MM.1S (cell line): ENCODE data around the gene LY9.

Source experiments
- DNase-seq: peaks from one replicate; pipeline ENCODE4 v3.0.0-alpha.2; 2015
- H2AFZ ChIP-seq: fragments of 300-600 bp; sonication (generic); 2 replicates; pipeline ENCODE4 v1.6.0; 2016; ENCODE audit warnings: antibody characterized with exemption, low read length
- H3F3A ChIP-seq: fragments of 300-600 bp; sonication (generic); 2 replicates; pipeline ENCODE4 v1.6.1; 2016; ENCODE audit warnings: mild to moderate bottlenecking, antibody characterized with exemption, low read length, moderate library complexity, mixed read lengths; ENCODE audit not compliant: insufficient read depth
- H3K27ac ChIP-seq: fragments of 300-600 bp; sonication (generic); 2 replicates; pipeline ENCODE4 v1.5.1; 2016; ENCODE audit warnings: mild to moderate bottlenecking, low read length
- H3K27me3 ChIP-seq: fragments of 300-600 bp; sonication (generic); replicated peaks from 2 replicates; pipeline ENCODE4 v1.6.0; 2016; ENCODE audit warnings: low read length; ENCODE audit not compliant: insufficient read depth
- H3K36me3 ChIP-seq: fragments of 300-600 bp; sonication (generic); replicated peaks from 2 replicates; pipeline ENCODE4 v1.6.1; 2016; ENCODE audit warnings: mild to moderate bottlenecking, low read length, mixed read lengths; ENCODE audit not compliant: insufficient read depth
- H3K4me1 ChIP-seq: fragments of 300-600 bp; sonication (generic); 2 replicates; pipeline ENCODE4 v1.6.1; 2016; ENCODE audit warnings: low read length, mixed read lengths
- H3K4me2 ChIP-seq: fragments of 300-600 bp; sonication (generic); 2 replicates; pipeline ENCODE4 v1.6.0; 2016; ENCODE audit warnings: low read depth, low read length
- H3K4me3 ChIP-seq: fragments of 300-600 bp; sonication (generic); 2 replicates; pipeline ENCODE4 v1.5.1; 2016; ENCODE audit warnings: low read length, mixed read lengths
- H3K79me2 ChIP-seq: fragments of 300-600 bp; sonication (generic); 2 replicates; pipeline ENCODE4 v1.6.1; 2016; ENCODE audit warnings: mixed run types, low read length, mixed read lengths
- H3K9ac ChIP-seq: fragments of 300-600 bp; sonication (generic); 2 replicates; pipeline ENCODE4 v1.6.1; 2016; ENCODE audit warnings: low read length, mixed read lengths
- H3K9me2 ChIP-seq: fragments of 300-600 bp; sonication (generic); replicated peaks from 2 replicates; pipeline ENCODE4 v1.6.1; 2016; ENCODE audit warnings: mild to moderate bottlenecking, low read length, mixed read lengths; ENCODE audit not compliant: insufficient read depth
- H3K9me3 ChIP-seq: fragments of 300-600 bp; sonication (generic); replicated peaks from 2 replicates; pipeline ENCODE4 v1.6.1; 2016; ENCODE audit warnings: mild to moderate bottlenecking, low read length, mixed read lengths; ENCODE audit not compliant: insufficient read depth
- H4K20me1 ChIP-seq: fragments of 300-600 bp; sonication (generic); 2 replicates; pipeline ENCODE4 v1.6.1; 2016; ENCODE audit warnings: mild to moderate bottlenecking, low read length, moderate library complexity, mixed read lengths; ENCODE audit not compliant: insufficient read depth
- CTCF ChIP-seq: fragments of 300-600 bp; sonication (generic); IDR thresholded peaks from 2 replicates; pipeline ENCODE4 v1.5.1; 2016; ENCODE audit warnings: antibody characterized with exemption, low read length, mixed read lengths
- EZH2 ChIP-seq: fragments of 300-600 bp; sonication (generic); optimal IDR thresholded peaks from 2 replicates; pipeline ENCODE3; 2017; ENCODE audit warnings: low read depth, mild to moderate bottlenecking, antibody characterized with exemption, low read length, mixed read lengths
- EZH2phosphoT487 ChIP-seq: fragments of 300-600 bp; sonication (generic); IDR thresholded peaks from 2 replicates; pipeline ENCODE4 v1.6.1; 2018; ENCODE audit warnings: antibody characterized with exemption, low read length

Gene LY9

GRCh38 chr1:160756849-160757201, 39.1 kb upstream of the LY9 start:
- Histone ChIP-seq H3K9me3 (no peaks in the 10 kb centered on the region), H3K9me2 (no peaks in the 10 kb centered on the region), H3K9ac (no peak overlapping the region), H3K36me3 (peaks cover 16% of the 10 kb centered on the region), H3K27me3 (no peaks in the 10 kb centered on the region), H3K4me3 (no peak overlapping the region), H2AFZ (no peak overlapping the region), H3K4me2 (no peak overlapping the region), H4K20me1 (0 out of 2 replicates have a peak, but pooled peaks cover 6% of the 10 kb centered on the region), H3K4me1 (no peaks in the 10 kb centered on the region), H3K27ac (no peak overlapping the region), H3F3A (peaks cover 52% of the 10 kb centered on the region), H3K79me2 (no peaks in the 10 kb centered on the region)
- TF ChIP-seq CTCF (no peak), EZH2 (no peak), EZH2phosphoT487 (no peak)
- no peak for DNase-seq

- Histone ChIP-seq H3K27ac (no peak overlapping the region), H3K4me1 (no peaks in the 10 kb centered on the region), H3K4me3 (no peak overlapping the region), H3F3A (peaks cover 35% of the 10 kb centered on the region), H3K79me2 (no peaks in the 10 kb centered on the region), H3K9me2 (no peaks in the 10 kb centered on the region), H3K9me3 (no peaks in the 10 kb centered on the region), H3K4me2 (no peak overlapping the region), H3K27me3 (no peaks in the 10 kb centered on the region), H2AFZ (no peak overlapping the region), H3K36me3 (no peaks in the 10 kb centered on the region), H4K20me1 (0 out of 2 replicates have a peak, but pooled peaks cover 6% of the 10 kb centered on the region), H3K9ac (no peak overlapping the region)
- DNase-seq = no peak
- TF ChIP-seq EZH2 = no peak
- TF ChIP-seq EZH2phosphoT487 = no peak
- no peak for TF ChIP-seq CTCF
Observed at GRCh38 chr1:160758521-160758920, 37.5 kb upstream of the LY9 start.

GRCh38 chr1:160759740-160760139, 36.2 kb upstream of the LY9 start:
- no peaks in the 10 kb centered on the region for H3K9me2 ChIP-seq
- H3K27me3 ChIP-seq = no peaks in the 10 kb centered on the region
- TF ChIP-seq CTCF (no peak), EZH2phosphoT487 (no peak), EZH2 (no peak)
- no peaks in the 10 kb centered on the region for H3K79me2 ChIP-seq
- no peak overlapping the region for H3K9ac ChIP-seq
- H3K4me3 ChIP-seq = no peak overlapping the region
- peaks cover 25% of the 10 kb centered on the region for H3F3A ChIP-seq
- H3K9me3 ChIP-seq = no peaks in the 10 kb centered on the region
- no peaks in the 10 kb centered on the region for H3K36me3 ChIP-seq
- no peak overlapping the region for H2AFZ ChIP-seq
- no peak for DNase-seq
- no peaks in the 10 kb centered on the region for H3K4me1 ChIP-seq
- no peak overlapping the region for H3K27ac ChIP-seq
- H3K4me2 ChIP-seq = no peak overlapping the region
- H4K20me1 ChIP-seq = 0 out of 2 replicates have a peak, but pooled peaks cover 6% of the 10 kb centered on the region
